Measurements from ENCODE around the gene DNAJC5G. TPM values are rescaled to one million over a fixed set of nuclear protein-coding genes. Genes with fewer than 3 reads are reported as not detected.

Gene DNAJC5G
- total RNA-seq, 1 experiment from 2014 or later: not detected

- Histone ChIP-seq H3K4me1 (replicated peaks) (no peaks in the 10 kb centered on the region), H3K4me3 (no peak overlapping the region), H3K36me3 (peaks cover 45% of the 10 kb centered on the region), H3K27ac (no peak overlapping the region; the same call in 1 of the 2 replicates), H3K9me3 (replicated peaks) (no peaks in the 10 kb centered on the region), H3K27me3 (replicated peaks) (no peaks in the 10 kb centered on the region)
- no peak for DNase-seq (ENCODE audit: low read depth in 1 of 2, low spot score in 2 of 2)
Measured at GRCh38 chr2:27245116-27245515, 30.1 kb upstream of the DNAJC5G start.

- H3K4me1 ChIP-seq (replicated peaks): no peaks in the 10 kb centered on the region
- no peaks in the 10 kb centered on the region for H3K9me3 ChIP-seq (replicated peaks)
- H3K27me3 ChIP-seq (replicated peaks): no peaks in the 10 kb centered on the region
- H3K36me3 ChIP-seq: peaks cover 40% of the 10 kb centered on the region
- no peak for DNase-seq (ENCODE audit: low read depth in 1 of 2, low spot score in 2 of 2)
- no peak overlapping the region for H3K4me3 ChIP-seq
- H3K27ac ChIP-seq: no peak overlapping the region; the same call in 1 of the 2 replicates
Measured at GRCh38 chr2:27245626-27246025, 29.6 kb upstream of the DNAJC5G start.

GRCh38 chr2:27247893-27248292, 27.3 kb upstream of the DNAJC5G start:
- Histone ChIP-seq H3K36me3 (peaks cover 18% of the 10 kb centered on the region), H3K4me3 (no peak overlapping the region), H3K27ac (no peak overlapping the region), H3K9me3 (replicated peaks) (no peaks in the 10 kb centered on the region), H3K27me3 (replicated peaks) (no peaks in the 10 kb centered on the region), H3K4me1 (replicated peaks) (no peaks in the 10 kb centered on the region)
- DNase-seq (ENCODE audit: low read depth in 1 of 2, low spot score in 2 of 2): no peak

GRCh38 chr2:27249159-27249890, 25.9 kb upstream of the DNAJC5G start:
- no peak for DNase-seq (ENCODE audit: low read depth in 1 of 2, low spot score in 2 of 2)
- Histone ChIP-seq H3K27me3 (replicated peaks) (no peaks in the 10 kb centered on the region), H3K4me1 (replicated peaks) (no peaks in the 10 kb centered on the region), H3K4me3 (no peak overlapping the region), H3K36me3 (peaks cover 3% of the 10 kb centered on the region), H3K9me3 (replicated peaks) (no peaks in the 10 kb centered on the region), H3K27ac (no peak overlapping the region)

GRCh38 chr2:27249891-27250651, 25.2 kb upstream of the DNAJC5G start:
- no peaks in the 10 kb centered on the region for H3K4me1 ChIP-seq (replicated peaks)
- H3K27ac ChIP-seq: no peak overlapping the region
- no peaks in the 10 kb centered on the region for H3K36me3 ChIP-seq
- H3K9me3 ChIP-seq (replicated peaks): no peaks in the 10 kb centered on the region
- no peaks in the 10 kb centered on the region for H3K27me3 ChIP-seq (replicated peaks)
- DNase-seq (ENCODE audit: low read depth in 1 of 2, low spot score in 2 of 2): no peak
- no peak overlapping the region for H3K4me3 ChIP-seq

- no peak overlapping the region for H3K27ac ChIP-seq
- H3K4me1 ChIP-seq (replicated peaks): no peaks in the 10 kb centered on the region
- DNase-seq (ENCODE audit: low read depth in 1 of 2, low spot score in 2 of 2): no peak
- H3K9me3 ChIP-seq (replicated peaks): no peaks in the 10 kb centered on the region
- H3K27me3 ChIP-seq (replicated peaks): peaks cover 3% of the 10 kb centered on the region; the same call in 1 of the 2 replicates
- H3K36me3 ChIP-seq: no peaks in the 10 kb centered on the region
- no peak overlapping the region for H3K4me3 ChIP-seq
Measured at GRCh38 chr2:27250652-27251379, 24.4 kb upstream of the DNAJC5G start.

- Histone ChIP-seq H3K36me3 (no peaks in the 10 kb centered on the region), H3K27ac (no peak overlapping the region), H3K4me3 (no peak overlapping the region), H3K4me1 (replicated peaks) (no peaks in the 10 kb centered on the region), H3K9me3 (replicated peaks) (no peaks in the 10 kb centered on the region), H3K27me3 (replicated peaks) (peaks cover 5% of the 10 kb centered on the region; the same call in 1 of the 2 replicates)
- DNase-seq (ENCODE audit: low read depth in 1 of 2, low spot score in 2 of 2): no peak
Measured at GRCh38 chr2:27251766-27252165, 23.5 kb upstream of the DNAJC5G start.

- Histone ChIP-seq H3K36me3 (no peaks in the 10 kb centered on the region), H3K9me3 (replicated peaks) (no peaks in the 10 kb centered on the region), H3K27me3 (replicated peaks) (peaks cover 18% of the 10 kb centered on the region), H3K4me1 (replicated peaks) (no peaks in the 10 kb centered on the region), H3K4me3 (no peak overlapping the region), H3K27ac (no peak overlapping the region)
- DNase-seq (ENCODE audit: low read depth in 1 of 2, low spot score in 2 of 2): no peak
Measured at GRCh38 chr2:27255187-27255586, 20.0 kb upstream of the DNAJC5G start.

- DNase-seq (ENCODE audit: low read depth in 1 of 2, low spot score in 2 of 2): no peak
- Histone ChIP-seq H3K9me3 (replicated peaks) (no peaks in the 10 kb centered on the region), H3K4me1 (replicated peaks) (no peaks in the 10 kb centered on the region), H3K4me3 (no peak overlapping the region), H3K36me3 (no peaks in the 10 kb centered on the region), H3K27me3 (replicated peaks) (peaks cover 22% of the 10 kb centered on the region), H3K27ac (no peak overlapping the region)
Measured at GRCh38 chr2:27255660-27256059, 19.6 kb upstream of the DNAJC5G start.

- no peak overlapping the region for H3K4me3 ChIP-seq
- no peaks in the 10 kb centered on the region for H3K36me3 ChIP-seq
- no peak for DNase-seq (ENCODE audit: low read depth in 1 of 2, low spot score in 2 of 2)
- H3K27me3 ChIP-seq (replicated peaks): peaks cover 35% of the 10 kb centered on the region
- no peaks in the 10 kb centered on the region for H3K9me3 ChIP-seq (replicated peaks)
- H3K4me1 ChIP-seq (replicated peaks): peaks cover under 1% of the 10 kb centered on the region
- H3K27ac ChIP-seq: no peak overlapping the region
Measured at GRCh38 chr2:27256855-27257454, 18.3 kb upstream of the DNAJC5G start.

- H3K9me3 ChIP-seq (replicated peaks): no peaks in the 10 kb centered on the region
- no peak overlapping the region for H3K27ac ChIP-seq
- H3K36me3 ChIP-seq: no peaks in the 10 kb centered on the region
- H3K4me1 ChIP-seq (replicated peaks): peaks cover 11% of the 10 kb centered on the region
- peaks cover 46% of the 10 kb centered on the region for H3K27me3 ChIP-seq (replicated peaks)
- no peak for DNase-seq (ENCODE audit: low read depth in 1 of 2, low spot score in 2 of 2)
- H3K4me3 ChIP-seq: no peak overlapping the region
Measured at GRCh38 chr2:27258051-27258450, 17.2 kb upstream of the DNAJC5G start.

GRCh38 chr2:27261241-27261925, 13.8 kb upstream of the DNAJC5G start:
- Histone ChIP-seq H3K4me3 (no peak overlapping the region), H3K4me1 (replicated peaks) (peaks cover 30% of the 10 kb centered on the region), H3K27ac (no peak overlapping the region), H3K9me3 (replicated peaks) (no peaks in the 10 kb centered on the region), H3K36me3 (no peaks in the 10 kb centered on the region), H3K27me3 (replicated peaks) (peaks cover 71% of the 10 kb centered on the region)
- DNase-seq (ENCODE audit: low read depth in 1 of 2, low spot score in 2 of 2): no peak

- no peaks in the 10 kb centered on the region for H3K36me3 ChIP-seq
- no peak overlapping the region for H3K27ac ChIP-seq
- peaks cover 30% of the 10 kb centered on the region for H3K4me1 ChIP-seq (replicated peaks)
- DNase-seq (ENCODE audit: low read depth in 1 of 2, low spot score in 2 of 2): no peak
- no peak overlapping the region for H3K4me3 ChIP-seq
- H3K27me3 ChIP-seq (replicated peaks): peaks cover 72% of the 10 kb centered on the region
- H3K9me3 ChIP-seq (replicated peaks): no peaks in the 10 kb centered on the region
Measured at GRCh38 chr2:27261926-27262298, 13.3 kb upstream of the DNAJC5G start.

Measured in SJSA1 (cell line).